GM18517 (cell line): ENCODE measurements around the gene PHLDA3.
"Not testable (repeated sequence)": the region's sequence is repeated elsewhere in the genome, so short reads cannot be mapped to it uniquely, and the experiment has no call there.

Source experiments
- ATAC-seq: cut with Tn5 transposase; IDR thresholded peaks from one replicate; pipeline ENCODE4 v1.9.1; 2021; ENCODE audit warnings: mild to moderate bottlenecking, moderate library complexity; ENCODE audit not compliant: unreplicated experiment

The PHLDA3 gene

GRCh38 chr1:201488830-201489589 is 20.0 kb upstream of the PHLDA3 start:
- no peak for ATAC-seq

DNA sequence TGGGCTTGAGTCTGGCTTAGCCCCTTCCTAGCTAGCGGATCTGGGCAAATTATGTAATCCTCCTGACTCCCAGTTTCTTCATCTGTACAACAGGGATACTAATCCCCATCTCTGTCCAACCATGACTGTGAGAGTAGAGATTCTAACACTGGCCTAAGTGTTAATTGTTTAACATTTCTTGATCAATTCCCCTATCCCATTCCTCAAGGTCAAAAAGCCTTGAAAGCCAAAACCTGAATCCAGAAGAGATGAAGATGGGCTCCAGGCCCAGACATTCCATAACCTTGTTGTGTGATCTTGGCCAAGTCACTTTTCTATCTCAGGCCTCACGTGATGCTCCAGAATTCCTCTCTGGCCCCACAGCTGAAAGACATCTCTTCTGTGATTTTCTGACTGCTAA is 18.8 kb upstream of the PHLDA3 start:
- no peak for ATAC-seq

DNA sequence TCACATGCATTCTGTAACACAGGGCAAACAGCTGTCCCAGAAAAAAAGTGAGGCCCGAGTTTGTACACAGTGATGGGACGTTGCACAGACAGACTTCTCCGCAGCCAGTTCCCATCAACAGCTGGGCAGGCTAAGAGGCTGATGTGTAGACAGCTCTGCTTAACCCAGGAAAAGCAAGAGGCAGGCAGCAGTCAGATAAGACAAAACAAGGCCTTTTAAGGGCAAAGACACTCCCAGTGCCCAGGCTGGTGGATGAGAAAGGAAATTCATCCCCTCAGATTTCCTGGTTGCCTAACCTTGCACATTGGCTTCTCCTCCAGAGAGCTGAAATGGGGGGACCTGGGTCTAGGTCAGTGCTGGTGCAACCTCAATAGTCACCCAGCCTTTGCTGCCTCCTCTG is 17.2 kb upstream of the PHLDA3 start:
- ATAC-seq: no peak

- no peak for ATAC-seq
Observed at GRCh38 chr1:201485184-201485774, 16.3 kb upstream of the PHLDA3 start.

DNA sequence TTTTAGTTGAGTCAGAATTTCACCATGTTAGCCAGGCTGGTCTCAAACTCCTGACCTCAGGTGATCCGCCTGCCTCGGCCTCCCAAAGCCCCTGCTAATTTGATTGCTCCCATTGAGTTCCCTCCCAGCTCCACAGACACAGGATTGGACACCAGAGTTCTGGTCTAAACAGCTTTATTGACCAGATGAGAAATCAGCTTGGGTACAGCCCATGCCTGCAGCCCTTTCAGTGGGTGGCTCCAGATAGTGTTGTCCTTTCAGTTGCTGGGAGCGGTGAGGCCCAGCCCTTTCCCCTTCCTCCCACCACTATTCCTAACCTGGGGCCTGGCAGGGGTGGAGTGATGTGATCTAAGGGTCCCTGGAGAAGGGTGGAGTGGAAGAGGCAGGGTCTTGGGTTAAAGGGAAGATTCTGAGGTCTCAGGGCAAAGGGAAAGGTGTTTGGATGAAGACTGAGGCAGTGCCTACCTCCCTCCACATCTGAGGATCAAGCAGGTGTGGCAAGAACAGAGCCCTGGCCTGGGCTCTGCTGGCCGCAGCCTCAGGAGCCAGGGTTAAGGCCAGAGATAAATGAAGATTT is 14.5 kb upstream of the PHLDA3 start:
- no peak for ATAC-seq

DNA sequence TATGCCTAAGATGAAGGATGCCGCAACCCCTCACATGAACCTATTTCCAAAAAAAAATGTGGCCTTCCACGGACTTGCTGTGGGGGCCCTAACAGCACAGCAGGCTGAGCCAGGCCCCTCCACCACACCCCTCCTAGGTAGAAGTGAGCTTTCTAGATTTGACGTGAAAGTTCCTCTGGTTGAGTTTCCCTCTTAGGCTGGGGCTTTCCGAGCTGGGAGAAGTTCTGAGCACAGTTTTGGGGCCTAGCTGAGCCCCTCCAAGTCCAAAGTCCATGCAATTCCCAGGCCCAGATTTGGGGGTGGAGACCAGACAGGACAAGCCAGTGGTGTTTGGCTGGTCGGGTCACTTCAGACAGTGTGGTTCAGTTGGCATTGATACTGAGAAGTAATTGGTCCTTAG is 13.8 kb upstream of the PHLDA3 start:
- ATAC-seq: no peak

DNA sequence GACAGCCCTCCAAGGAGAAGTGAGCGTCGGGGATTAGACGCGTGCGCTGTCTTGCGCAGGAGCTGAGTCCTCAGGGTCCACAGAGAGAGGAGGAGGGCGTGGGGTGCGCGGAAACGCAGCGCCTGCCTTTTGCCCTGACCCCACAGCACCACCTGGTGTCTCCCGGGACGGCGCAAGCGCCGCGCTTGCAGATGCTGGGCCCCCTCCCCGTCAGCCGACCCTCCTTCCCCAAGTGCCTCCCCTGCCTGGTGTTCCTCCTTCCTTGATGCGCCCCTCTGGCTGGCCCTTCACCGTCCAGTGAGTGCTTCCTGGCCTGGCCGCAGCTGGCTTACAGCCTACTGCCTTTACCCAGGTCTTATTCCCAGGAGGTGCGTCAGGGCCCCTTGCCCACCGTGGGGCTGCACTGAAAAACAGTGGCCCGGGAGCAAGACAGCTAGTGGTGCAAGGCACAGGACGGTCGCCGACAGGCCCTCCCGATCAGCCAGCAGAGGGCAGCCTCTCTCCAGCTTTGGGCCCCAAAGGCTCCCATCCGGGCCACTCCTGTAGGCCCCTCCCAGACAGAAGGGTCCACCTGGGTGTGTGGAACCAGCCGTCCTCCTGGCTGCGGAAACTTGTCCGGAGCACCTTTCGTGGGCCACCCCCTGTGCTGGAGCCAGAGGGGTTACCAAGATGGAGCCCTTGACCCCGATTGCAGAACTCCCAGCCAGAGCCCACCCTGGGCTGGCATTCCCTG is 12.9 kb upstream of the PHLDA3 start:
- ATAC-seq: peak; percentile 65

DNA sequence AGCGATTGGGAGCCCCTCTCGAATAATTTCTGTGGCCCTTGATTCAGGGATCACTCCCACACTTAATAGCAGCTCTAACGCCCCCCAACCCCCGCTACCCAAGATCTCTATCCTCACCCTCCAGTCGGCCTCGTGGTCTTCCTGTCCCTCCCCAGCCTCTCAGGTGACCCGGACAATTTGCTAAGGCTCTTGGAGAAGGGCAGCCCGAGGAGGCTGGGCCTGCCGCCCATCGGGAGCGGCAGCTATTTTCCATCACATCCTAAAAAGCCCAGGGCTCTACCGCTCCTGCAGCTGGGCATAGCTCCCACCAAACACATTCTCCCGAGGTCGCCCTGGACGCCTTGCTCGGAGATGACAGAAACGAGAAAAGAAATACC is 12.0 kb upstream of the PHLDA3 start:
- no peak for ATAC-seq

DNA sequence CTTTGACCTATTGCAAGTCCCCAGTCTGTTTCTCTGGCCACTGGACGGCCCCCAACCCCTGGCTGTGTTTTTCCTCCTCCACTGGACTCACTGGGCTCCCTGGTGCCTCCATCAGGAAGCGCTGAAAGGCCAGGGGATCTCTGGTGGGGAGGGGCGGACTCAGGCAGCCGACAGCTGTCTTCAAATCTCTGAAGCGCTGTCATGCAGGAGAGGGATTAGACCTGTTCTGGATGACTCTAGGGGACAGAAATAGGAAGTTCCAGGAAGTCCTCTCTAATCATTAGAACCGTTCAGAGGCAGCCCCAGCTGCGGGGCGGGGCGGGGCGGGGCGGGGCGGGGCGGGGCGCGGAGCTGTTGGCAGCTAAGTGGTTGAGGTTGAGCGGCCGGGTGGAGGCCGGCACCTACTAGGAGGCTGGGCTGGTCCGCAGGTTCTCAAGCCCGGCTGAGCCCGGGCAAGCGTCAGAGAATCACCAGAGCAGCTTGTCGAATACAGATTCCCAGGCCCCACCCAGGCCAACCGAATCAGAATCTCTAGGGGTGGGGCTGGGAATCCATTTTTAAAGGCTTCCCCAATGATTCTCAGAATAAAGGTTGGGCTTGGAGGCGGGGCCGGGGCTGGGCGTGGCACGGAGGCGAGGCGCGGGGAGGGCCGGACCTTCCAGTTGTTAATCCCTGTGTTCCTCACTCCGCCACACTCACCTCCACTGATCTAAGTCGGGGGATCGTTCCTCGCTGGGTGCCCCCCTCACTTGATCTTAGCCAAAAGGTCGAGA is 11.4 kb upstream of the PHLDA3 start:
- ATAC-seq: peak; percentile 42

GRCh38 chr1:201479201-201479730 is 10.3 kb upstream of the PHLDA3 start:
- ATAC-seq: no peak

GRCh38 chr1:201478666-201479065 is 9.7 kb upstream of the PHLDA3 start:
- ATAC-seq: not testable (repeated sequence)

- ATAC-seq: no peak
Observed at GRCh38 chr1:201476670-201477344, 7.8 kb upstream of the PHLDA3 start.

DNA sequence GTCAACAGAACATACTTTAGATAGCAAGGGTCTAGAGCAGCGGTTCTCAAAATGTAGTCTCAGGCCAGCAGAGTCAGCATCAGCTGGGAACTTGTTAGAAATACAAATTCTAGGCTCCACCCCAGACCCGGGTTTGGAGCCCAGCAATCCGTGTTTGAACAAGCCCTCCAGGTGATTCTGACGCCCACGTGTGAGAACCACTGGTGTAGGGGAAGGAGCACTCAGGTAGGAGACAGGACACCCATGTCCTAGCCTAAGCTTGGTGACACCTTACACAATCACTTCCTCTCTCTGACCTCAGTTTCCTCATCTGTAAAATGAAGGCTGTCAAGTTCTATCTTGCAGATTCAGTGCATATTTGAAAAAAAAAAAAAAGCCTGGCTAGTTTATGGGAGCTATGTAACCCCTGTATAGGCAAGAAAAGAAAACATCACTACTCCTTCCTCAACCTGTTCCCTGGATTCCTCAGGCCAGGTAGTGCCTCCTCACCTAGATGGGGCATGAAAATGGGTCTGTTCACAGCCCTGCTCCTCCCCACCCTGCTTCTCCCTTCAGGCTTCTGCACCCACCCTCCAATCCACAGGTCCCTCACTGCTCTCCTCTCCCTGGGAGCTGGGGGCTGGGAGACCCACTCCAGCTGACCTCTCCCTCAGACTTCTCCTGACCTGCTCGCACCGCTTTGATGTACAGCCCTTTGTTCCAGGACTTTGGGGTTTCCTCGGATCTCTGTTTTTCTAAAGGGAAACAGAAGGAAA is 7.1 kb upstream of the PHLDA3 start:
- no peak for ATAC-seq

GRCh38 chr1:201475130-201475529 is 6.1 kb upstream of the PHLDA3 start:
- ATAC-seq: no peak

GRCh38 chr1:201473296-201473695 is 4.3 kb upstream of the PHLDA3 start:
- ATAC-seq: no peak

GRCh38 chr1:201472321-201472720 is 3.3 kb upstream of the PHLDA3 start:
- not testable (repeated sequence) for ATAC-seq

- no peak for ATAC-seq
Observed at GRCh38 chr1:201471772-201472171, 2.8 kb upstream of the PHLDA3 start.

- ATAC-seq: no peak
Observed at GRCh38 chr1:201470581-201470980, 1.6 kb upstream of the PHLDA3 start.

DNA sequence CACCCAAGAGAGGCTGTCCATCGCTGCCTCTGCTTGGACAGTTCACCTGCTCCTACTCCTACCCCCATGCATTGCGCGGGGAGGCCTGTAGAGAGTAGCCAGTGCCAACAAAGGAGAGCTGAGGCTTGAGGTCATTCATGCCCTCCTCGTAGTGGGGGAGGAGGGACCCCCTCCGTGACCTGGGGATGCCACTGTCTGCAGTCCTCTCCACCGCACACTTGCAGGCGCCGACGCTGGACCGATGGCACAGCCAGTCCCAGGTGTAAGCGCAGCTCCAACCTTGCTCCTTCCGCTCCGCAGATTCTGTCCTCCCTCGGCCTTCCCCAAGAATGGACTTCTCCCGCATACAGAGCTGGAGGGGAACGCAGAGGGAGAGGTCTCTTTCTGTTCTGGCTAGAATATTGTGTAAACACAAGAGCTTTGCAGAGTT is 672 bp upstream of the PHLDA3 start:
- no peak for ATAC-seq

GRCh38 chr1:201468501-201468843 is 516 bp downstream of the PHLDA3 start:
- ATAC-seq: no peak
